Ovary (tissue), 9 donors: ENCODE data around the gene SBNO2. TPM values are rescaled to one million over a fixed set of nuclear protein-coding genes. Genes with fewer than 3 reads are reported as not detected.

Source experiments
- DNase-seq, 5 donors: peaks; one replicate each; pipeline ENCODE4 v3.0.0-alpha.2; 2019 to 2020
- H3K27ac ChIP-seq, 2 donors: fragments of 200-600 bp; one replicate each; pipeline versions ENCODE4 v1.5.1 to v1.8.0; 2019 to 2022
- H3K27me3 ChIP-seq: fragments of 200-600 bp; one replicate; pipeline ENCODE4 v1.8.0; 2022
- H3K36me3 ChIP-seq: fragments of 200-600 bp; sonication (generic); one replicate; pipeline ENCODE4 v1.5.1; 2019
- H3K4me1 ChIP-seq: one replicate; pipeline ENCODE4 v1.8.1; 2013; ENCODE audit warnings: mild to moderate bottlenecking, moderate library complexity; ENCODE audit not compliant: insufficient read depth
- H3K4me3 ChIP-seq: fragments of 200-600 bp; sonication (generic); one replicate; pipeline ENCODE4 v1.5.1; 2017
- H3K9me3 ChIP-seq, 2 donors: fragments of 200-600 bp in 1 of 2; sonication (generic) in 1 of 2; one replicate each; pipeline versions ENCODE4 v1.5.1 to v1.8.1; 2013 to 2019; ENCODE audit warnings: mild to moderate bottlenecking in 1 of 2, moderate library complexity in 1 of 2
- CTCF ChIP-seq, 3 donors: fragments of 450-650 bp in 2 of 3; fragments of 200-600 bp in 1 of 3; IDR thresholded peaks; one replicate each; pipeline versions ENCODE4 v1.5.1 to v1.8.0; 2016 to 2022; ENCODE audit warnings: antibody characterized with exemption in 3 of 3, mild to moderate bottlenecking in 1 of 3
- EP300 ChIP-seq: sonication (generic); formaldehyde crosslinking; IDR thresholded peaks from one replicate; pipeline ENCODE4 v1.6.1; 2017; ENCODE audit warnings: antibody characterized with exemption
- POLR2A ChIP-seq: fragments of 450-650 bp; IDR thresholded peaks from one replicate; pipeline ENCODE4 v1.6.1; 2017; ENCODE audit warnings: antibody characterized with exemption, mild to moderate bottlenecking, moderate library complexity
- WGBS, 3 donors: extraction: QIAGEN DNeasy Blood & Tissue Kit in 1 of 3; methylation state at CpG; one replicate each; pipeline versions ENCODE4 v1.1.5 to v1.1.7; 2013 to 2017; 5-methylcytosine and 5-hydroxymethylcytosine counted together
- intact Hi-C, 4 donors: fragments of 100-400 bp; cut with DNase I; formaldehyde crosslinking; loops; one replicate each; pipeline versions ENCODE4 v1.11.0 to v1.15.1; 2022 to 2023
- polyA plus RNA-seq, 2 donors: library from polyadenylated mRNA; stranded (reverse); fragments of 200-250 nt in 1 of 2; fragments of 350-450 nt in 1 of 2; fragmentation: Illumina TruSeq in 1 of 2; extraction: RNeasy Lipid Tissue Mini Kit (QIAGEN cat#74804) in 1 of 2; gene quantifications; one replicate each; pipeline ENCODE4 v1.2.3, GENCODE V29; 2013 to 2014
- total RNA-seq, 7 donors: library from RNA; depleted of rRNA in 2 of 7; stranded (reverse); fragments of >200 nt in 2 of 7; fragmentation: NEBNext Ultra II Directional in 3 of 7; extraction: Animal tissue kit (Norgen Biotek cat#: 25700) in 3 of 7; gene quantifications; one replicate each; pipeline versions ENCODE4 v1.1.0 to v1.2.4, GENCODE V29; 2016 to 2023
- donor health status: DM: no; HTN: no; CAD: no; lungs with moderate emphysema.
- donor health status: DM: no; HTN: no; CAD: no.
- donor health status: Bipolar disorder and iron deficiency.
- donor health status: DM: yes; HTN: yes; CAD: no.
- donor health status: DM: no; HTN: no; CAD: no.
- donor health status: DM: yes; HTN: yes; CAD: no.

SBNO2 gene
- total and polyA plus RNA-seq, 9 donors = 6.1 to 92.6 (median 60.9) TPM

- Histone ChIP-seq H3K9me3 (no peaks in the 10 kb centered on the region), H3K27me3 (no peaks in the 10 kb centered on the region), H3K4me1 (no peaks in the 10 kb centered on the region), H3K4me3 (no peak overlapping the region), H3K36me3 (no peaks in the 10 kb centered on the region), H3K27ac (no peak overlapping the region)
- TF ChIP-seq EP300 = no peak
- no peak for TF ChIP-seq CTCF (IDR thresholded peaks at IDR 0.05)
- TF ChIP-seq POLR2A = no peak
- WGBS, 3 donors = 87 to 95% (median 90%) methylated on average over 20 of the region's 20 CpGs
- intact Hi-C loops = loop anchor here in 1 of 4 donors (5.0 kb wide), 1 partner anchor 64 kb away; no protein-coding TSS in a partner anchor
- no peak for DNase-seq
Measured at GRCh38 chr19:1123381-1123780, 50.7 kb downstream of the SBNO2 start.

GRCh38 chr19:1122972-1123363, 51.1 kb downstream of the SBNO2 start:
- intact Hi-C loops = loop anchor here in 1 of 4 donors (5.0 kb wide), 1 partner anchor 64 kb away; no protein-coding TSS in a partner anchor
- peak in 4 of 5 donors; percentile 52 to 73 (median 67) for DNase-seq
- no peaks in the 10 kb centered on the region for H3K27me3 ChIP-seq
- no peak overlapping the region for H3K4me3 ChIP-seq
- WGBS, 3 donors = 44 to 61% (median 51%) methylated on average over 21 of the region's 21 CpGs
- TF ChIP-seq CTCF (IDR thresholded peaks at IDR 0.05) (no peak), POLR2A (no peak), EP300 (no peak)
- H3K9me3 ChIP-seq = no peaks in the 10 kb centered on the region
- no peak overlapping the region for H3K27ac ChIP-seq
- H3K36me3 ChIP-seq = no peaks in the 10 kb centered on the region
- H3K4me1 ChIP-seq = no peaks in the 10 kb centered on the region

GRCh38 chr19:1122021-1122971, 51.8 kb downstream of the SBNO2 start:
- intact Hi-C loops = loop anchor here in 1 of 4 donors (5.0 kb wide), 1 partner anchor 65 kb away; no protein-coding TSS in a partner anchor
- Histone ChIP-seq H3K27me3 (no peaks in the 10 kb centered on the region), H3K4me1 (no peaks in the 10 kb centered on the region), H3K27ac (no peak overlapping the region), H3K9me3 (no peaks in the 10 kb centered on the region), H3K36me3 (no peaks in the 10 kb centered on the region), H3K4me3 (no peak overlapping the region)
- WGBS, 3 donors = 91 to 94% (median 91%) methylated on average over 63 of the region's 63 CpGs
- DNase-seq = peak in 1 of 5 donors; percentile 23
- no peak for TF ChIP-seq CTCF (IDR thresholded peaks at IDR 0.05)

GRCh38 chr19:1121395-1121794, 52.7 kb downstream of the SBNO2 start:
- no peak overlapping the region for H3K27ac ChIP-seq
- no peak for DNase-seq
- intact Hi-C loops = loop anchor here in 1 of 4 donors (5.0 kb wide), 1 partner anchor 66 kb away; no protein-coding TSS in a partner anchor
- WGBS, 3 donors = 85 to 93% (median 89%) methylated on average over 10 of the region's 10 CpGs
- no peaks in the 10 kb centered on the region for H3K9me3 ChIP-seq
- H3K36me3 ChIP-seq = no peaks in the 10 kb centered on the region
- no peaks in the 10 kb centered on the region for H3K4me1 ChIP-seq
- no peak for TF ChIP-seq POLR2A
- no peak for TF ChIP-seq CTCF (IDR thresholded peaks at IDR 0.05)
- no peak for TF ChIP-seq EP300
- no peak overlapping the region for H3K4me3 ChIP-seq
- no peaks in the 10 kb centered on the region for H3K27me3 ChIP-seq
